WTC11 (cell line): ENCODE data around the gene SPATA25. TPM values are rescaled to one million over a fixed set of nuclear protein-coding genes. Genes with fewer than 3 reads are reported as not detected.

Experiments used
- AFF4 ChIP-seq: sonication (generic); formaldehyde crosslinking; IDR thresholded peaks from 2 replicates; pipeline ENCODE4 v1.8.1; 2023; ENCODE audit warnings: mild to moderate bottlenecking, missing genetic modification reagents, borderline replicate concordance
- E2F1 ChIP-seq: sonication (generic); formaldehyde crosslinking; IDR thresholded peaks from 2 replicates; pipeline ENCODE4 v1.8.0; 2022; ENCODE audit warnings: mild to moderate bottlenecking, missing genetic modification reagents
- E2F4 ChIP-seq: sonication (generic); formaldehyde crosslinking; IDR thresholded peaks from 2 replicates; pipeline ENCODE4 v1.8.1; 2022; ENCODE audit warnings: low read depth, mild to moderate bottlenecking, moderate library complexity, missing genetic modification reagents, borderline replicate concordance
- ERG ChIP-seq: fragments of 250-450 bp; sonication (Bioruptor Pico); IDR thresholded peaks from 2 replicates; pipeline ENCODE4 v1.8.0; 2021; ENCODE audit warnings: mild to moderate bottlenecking
- ESRRA ChIP-seq: sonication (generic); formaldehyde crosslinking; IDR thresholded peaks from 2 replicates; pipeline ENCODE4 v1.8.1; 2022; ENCODE audit warnings: mild to moderate bottlenecking, missing genetic modification reagents, borderline replicate concordance
- ETV6 ChIP-seq: sonication (generic); formaldehyde crosslinking; IDR thresholded peaks from 2 replicates; pipeline ENCODE4 v1.8.1; 2022; ENCODE audit warnings: mild to moderate bottlenecking, missing genetic modification reagents
- FOXK1 ChIP-seq: sonication (generic); formaldehyde crosslinking; IDR thresholded peaks from 2 replicates; pipeline ENCODE4 v1.8.0; 2022; ENCODE audit warnings: mild to moderate bottlenecking, moderate library complexity, missing genetic modification reagents
- GABPB1 ChIP-seq: sonication (generic); formaldehyde crosslinking; IDR thresholded peaks from 2 replicates; pipeline ENCODE4 v1.8.1; 2023; ENCODE audit warnings: mild to moderate bottlenecking, missing genetic modification reagents
- GRHL2 ChIP-seq: fragments of 250-450 bp; sonication (Bioruptor Pico); IDR thresholded peaks from 2 replicates; pipeline ENCODE4 v1.8.0; 2022; ENCODE audit warnings: mild to moderate bottlenecking, moderate library complexity; ENCODE audit not compliant: insufficient replicate concordance, severe bottlenecking
- GTF2I ChIP-seq: fragments of 250-450 bp; sonication (Bioruptor Pico); conservative IDR thresholded peaks from 2 replicates; pipeline ENCODE4 v1.4.0; 2021; ENCODE audit warnings: mild to moderate bottlenecking
- NR2C2 ChIP-seq: sonication (generic); formaldehyde crosslinking; IDR thresholded peaks from 2 replicates; pipeline ENCODE4 v1.8.0; 2022; ENCODE audit warnings: mild to moderate bottlenecking, missing genetic modification reagents
- OVOL2 ChIP-seq: fragments of 250-450 bp; sonication (Bioruptor Pico); IDR thresholded peaks from 2 replicates; pipeline ENCODE4 v1.9.0; 2021; ENCODE audit warnings: mild to moderate bottlenecking, borderline replicate concordance
- PREB ChIP-seq: sonication (generic); formaldehyde crosslinking; IDR thresholded peaks from 2 replicates; pipeline ENCODE4 v1.8.1; 2022; ENCODE audit warnings: mild to moderate bottlenecking, missing genetic modification reagents, moderate library complexity, borderline replicate concordance
- RORB ChIP-seq: fragments of 250-450 bp; sonication (Bioruptor Pico); IDR thresholded peaks from 2 replicates; pipeline ENCODE4 v1.9.0; 2021; ENCODE audit warnings: mild to moderate bottlenecking
- SOX15 ChIP-seq: fragments of 250-450 bp; sonication (Bioruptor Pico); IDR thresholded peaks from 2 replicates; pipeline ENCODE4 v1.9.0; 2021; ENCODE audit warnings: mild to moderate bottlenecking
- TP53 ChIP-seq: sonication (generic); formaldehyde crosslinking; IDR thresholded peaks from 2 replicates; pipeline ENCODE4 v1.8.1; 2023; ENCODE audit warnings: mild to moderate bottlenecking, missing genetic modification reagents
- USF2 ChIP-seq: sonication (generic); formaldehyde crosslinking; IDR thresholded peaks from 2 replicates; pipeline ENCODE4 v1.8.1; 2023; ENCODE audit warnings: mild to moderate bottlenecking, missing genetic modification reagents, moderate library complexity
- ZBTB21 ChIP-seq: sonication (generic); formaldehyde crosslinking; IDR thresholded peaks from 2 replicates; pipeline ENCODE4 v1.8.1; 2023; ENCODE audit warnings: mild to moderate bottlenecking, missing genetic modification reagents, borderline replicate concordance
- ZNF121 ChIP-seq: sonication (generic); formaldehyde crosslinking; IDR thresholded peaks from 2 replicates; pipeline ENCODE4 v1.8.0; 2023; ENCODE audit warnings: missing genetic modification reagents
- ZNF232 ChIP-seq: sonication (generic); formaldehyde crosslinking; IDR thresholded peaks from 2 replicates; pipeline ENCODE4 v1.8.0; 2022; ENCODE audit warnings: mild to moderate bottlenecking, missing genetic modification reagents
- ZNF263 ChIP-seq: sonication (generic); formaldehyde crosslinking; IDR thresholded peaks from 2 replicates; pipeline ENCODE4 v1.8.1; 2022; ENCODE audit warnings: low read depth, mild to moderate bottlenecking, moderate library complexity, missing genetic modification reagents
- ZNF317 ChIP-seq: sonication (generic); formaldehyde crosslinking; IDR thresholded peaks from 2 replicates; pipeline ENCODE4 v1.8.1; 2023; ENCODE audit warnings: low read depth, mild to moderate bottlenecking, moderate library complexity, missing genetic modification reagents, borderline replicate concordance
- ZNF512 ChIP-seq: sonication (generic); formaldehyde crosslinking; IDR thresholded peaks from 2 replicates; pipeline ENCODE4 v1.8.1; 2022; ENCODE audit warnings: missing genetic modification reagents, borderline replicate concordance
- ZNF532 ChIP-seq: fragments of 250-450 bp; sonication (Bioruptor Pico); IDR thresholded peaks from 2 replicates; pipeline ENCODE4 v1.9.0; 2021; ENCODE audit warnings: mild to moderate bottlenecking, borderline replicate concordance
- total RNA-seq: library from RNA; stranded (reverse); gene quantifications from 3 replicates; pipeline ENCODE4 v1.2.3, GENCODE V29; 2021

Gene SPATA25
- total RNA-seq, 1 experiment from 2014 or later = 3.7 TPM

GRCh38 chr20:45934046-45934585 is 46.7 kb upstream of the SPATA25 start (continued):
- TF ChIP-seq ZNF532 (CRISPR knock-in tag) (no peak), ZNF263 (CRISPR knock-in tag) (no peak), ESRRA (no peak), ERG (CRISPR knock-in tag) (no peak), SOX15 (CRISPR knock-in tag) (no peak), ZNF512 (CRISPR knock-in tag) (no peak), ZBTB21 (CRISPR knock-in tag) (peak; percentile 81; the same call in 1 of the 2 replicates), GRHL2 (no peak), RORB (CRISPR knock-in tag) (no peak), USF2 (CRISPR knock-in tag) (0 out of 2 replicates have a peak, but pooled peaks have one; percentile 36), ZNF232 (0 out of 2 replicates have a peak, but pooled peaks have one; percentile 25), E2F4 (CRISPR knock-in tag) (no peak), GTF2I (CRISPR knock-in tag) (no peak), ZNF317 (CRISPR knock-in tag) (no peak), NR2C2 (CRISPR knock-in tag) (no peak), GABPB1 (CRISPR knock-in tag) (no peak), TP53 (CRISPR knock-in tag) (no peak; the same call in 1 of the 2 replicates), OVOL2 (CRISPR knock-in tag) (no peak), E2F1 (CRISPR knock-in tag) (no peak), ZNF121 (CRISPR knock-in tag) (no peak), AFF4 (CRISPR knock-in tag) (no peak), ETV6 (CRISPR knock-in tag) (no peak), PREB (CRISPR knock-in tag) (no peak; the same call in 1 of the 2 replicates), FOXK1 (no peak; the same call in 1 of the 2 replicates)
